ENCODE measurements around the gene CUZD1.

The CUZD1 gene, protein sequence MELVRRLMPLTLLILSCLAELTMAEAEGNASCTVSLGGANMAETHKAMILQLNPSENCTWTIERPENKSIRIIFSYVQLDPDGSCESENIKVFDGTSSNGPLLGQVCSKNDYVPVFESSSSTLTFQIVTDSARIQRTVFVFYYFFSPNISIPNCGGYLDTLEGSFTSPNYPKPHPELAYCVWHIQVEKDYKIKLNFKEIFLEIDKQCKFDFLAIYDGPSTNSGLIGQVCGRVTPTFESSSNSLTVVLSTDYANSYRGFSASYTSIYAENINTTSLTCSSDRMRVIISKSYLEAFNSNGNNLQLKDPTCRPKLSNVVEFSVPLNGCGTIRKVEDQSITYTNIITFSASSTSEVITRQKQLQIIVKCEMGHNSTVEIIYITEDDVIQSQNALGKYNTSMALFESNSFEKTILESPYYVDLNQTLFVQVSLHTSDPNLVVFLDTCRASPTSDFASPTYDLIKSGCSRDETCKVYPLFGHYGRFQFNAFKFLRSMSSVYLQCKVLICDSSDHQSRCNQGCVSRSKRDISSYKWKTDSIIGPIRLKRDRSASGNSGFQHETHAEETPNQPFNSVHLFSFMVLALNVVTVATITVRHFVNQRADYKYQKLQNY

DNA sequence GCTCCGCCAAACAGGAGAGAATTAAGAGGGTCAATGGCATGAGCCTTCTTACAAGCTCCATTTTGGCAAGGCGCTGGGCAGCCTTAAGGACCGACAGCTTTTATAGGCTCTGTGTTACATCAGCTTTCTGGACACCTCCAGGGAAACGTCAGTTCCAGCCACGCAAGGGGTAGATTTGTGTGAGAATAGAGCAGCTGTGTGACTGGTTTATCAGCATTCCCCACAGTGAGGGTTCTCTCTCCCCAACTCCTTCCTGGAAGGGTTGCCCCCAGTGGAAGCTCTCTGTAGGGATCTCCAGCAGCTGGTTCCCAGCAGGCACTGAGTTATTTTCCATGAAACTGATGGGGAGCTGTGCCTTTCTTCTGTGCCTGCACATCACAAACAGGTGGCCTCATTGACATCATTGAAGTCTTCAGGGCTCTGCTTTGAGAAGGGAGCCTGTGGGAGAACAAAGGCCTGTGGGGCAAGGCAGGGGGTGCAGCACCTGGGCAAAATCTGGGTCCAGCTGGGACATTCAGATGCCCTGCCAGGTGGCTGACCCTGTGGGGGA is at the start of gene CUZD1:
Gene CUZD1, minus strand, starts transcription at position 75 of the 550 bp plus-strand sequence. Its CDS starts 14 bp downstream, at position 61.
- no peak for DNase-seq (ENCODE audit: low read depth)
- TF ChIP-seq, protein P1, sequence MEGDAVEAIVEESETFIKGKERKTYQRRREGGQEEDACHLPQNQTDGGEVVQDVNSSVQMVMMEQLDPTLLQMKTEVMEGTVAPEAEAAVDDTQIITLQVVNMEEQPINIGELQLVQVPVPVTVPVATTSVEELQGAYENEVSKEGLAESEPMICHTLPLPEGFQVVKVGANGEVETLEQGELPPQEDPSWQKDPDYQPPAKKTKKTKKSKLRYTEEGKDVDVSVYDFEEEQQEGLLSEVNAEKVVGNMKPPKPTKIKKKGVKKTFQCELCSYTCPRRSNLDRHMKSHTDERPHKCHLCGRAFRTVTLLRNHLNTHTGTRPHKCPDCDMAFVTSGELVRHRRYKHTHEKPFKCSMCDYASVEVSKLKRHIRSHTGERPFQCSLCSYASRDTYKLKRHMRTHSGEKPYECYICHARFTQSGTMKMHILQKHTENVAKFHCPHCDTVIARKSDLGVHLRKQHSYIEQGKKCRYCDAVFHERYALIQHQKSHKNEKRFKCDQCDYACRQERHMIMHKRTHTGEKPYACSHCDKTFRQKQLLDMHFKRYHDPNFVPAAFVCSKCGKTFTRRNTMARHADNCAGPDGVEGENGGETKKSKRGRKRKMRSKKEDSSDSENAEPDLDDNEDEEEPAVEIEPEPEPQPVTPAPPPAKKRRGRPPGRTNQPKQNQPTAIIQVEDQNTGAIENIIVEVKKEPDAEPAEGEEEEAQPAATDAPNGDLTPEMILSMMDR (conservative IDR thresholded peaks at IDR 0.05; ENCODE audit: low read depth, low read length), result no peak
- H3K4me3 ChIP-seq (ENCODE audit: low read depth, low read length), result no peak within 1 kb of the TSS

GRCh38 chr10:122894261-122894944 is 48.7 kb upstream of the CUZD1 start:
- TF ChIP-seq, protein P1 (conservative IDR thresholded peaks at IDR 0.05; ENCODE audit: low read depth, low read length), result no peak
- H3K4me3 ChIP-seq (ENCODE audit: low read depth, low read length), result no peak overlapping the region
- no peak for DNase-seq (ENCODE audit: low read depth)

- TF ChIP-seq, protein P1 (conservative IDR thresholded peaks at IDR 0.05; ENCODE audit: low read depth, low read length), result no peak
- DNase-seq (ENCODE audit: low read depth), result peak; percentile 33
Measured at GRCh38 chr10:122884166-122884565, 38.5 kb upstream of the CUZD1 start.

GRCh38 chr10:122882766-122883165 is 37.1 kb upstream of the CUZD1 start:
- TF ChIP-seq, protein P1 (conservative IDR thresholded peaks at IDR 0.05; ENCODE audit: low read depth, low read length), result no peak
- DNase-seq (ENCODE audit: low read depth), result no peak

More at GRCh38 chr10:122884166-122884565, 38.5 kb upstream of the CUZD1 start:
- no peak overlapping the region for H3K4me3 ChIP-seq (ENCODE audit: low read depth, low read length)

GRCh38 chr10:122879339-122880273 is 33.9 kb upstream of the CUZD1 start, which contains the start of gene FAM24B:
Gene FAM24B, minus strand, starts transcription at chr10:122879581. Its CDS starts 29,066 bp downstream, at chr10:122850515.
- DNase-seq (ENCODE audit: low read depth), result peak; percentile 99
- peak within 1 kb of the TSS; percentile 76 for H3K4me3 ChIP-seq (ENCODE audit: low read depth, low read length)

More at GRCh38 chr10:122882766-122883165, 37.1 kb upstream of the CUZD1 start:
- H3K4me3 ChIP-seq (ENCODE audit: low read depth, low read length), result no peak overlapping the region

More at GRCh38 chr10:122879339-122880273, 33.9 kb upstream of the CUZD1 start, which contains the start of gene FAM24B:
- TF ChIP-seq, protein P1 (conservative IDR thresholded peaks at IDR 0.05; ENCODE audit: low read depth, low read length), result no peak

All from choroid plexus epithelial cell (primary cell).